ENCODE results near the gene FAM171A1.
A peak's percentile ranks its signal among the peaks of the same experiment; 100 is the strongest.
"Not testable (repeated sequence)": the region's sequence is repeated elsewhere in the genome, so short reads cannot be mapped to it uniquely, and the experiment has no call there.

Gene FAM171A1

DNA sequence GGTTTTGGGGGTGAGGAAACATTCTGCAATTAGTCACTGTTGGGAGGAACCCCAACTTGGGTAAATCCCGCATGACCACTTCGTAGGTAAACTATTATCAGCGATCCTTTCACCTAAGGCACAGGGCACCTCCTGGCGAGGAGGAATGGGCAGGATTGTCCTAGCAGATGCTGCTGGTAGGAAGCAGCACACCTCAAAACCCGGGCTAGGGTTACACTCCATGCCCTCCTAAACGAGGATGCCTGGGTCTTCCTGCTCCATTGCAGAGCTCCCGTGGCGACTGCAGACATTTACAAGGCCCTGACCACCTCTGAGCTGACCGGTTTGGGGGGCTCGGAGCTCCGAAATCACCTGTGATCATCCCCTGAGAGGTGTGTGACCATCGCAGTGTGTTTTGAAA, 92.3 kb downstream of the FAM171A1 start:
- DNase-seq: no peak

DNA sequence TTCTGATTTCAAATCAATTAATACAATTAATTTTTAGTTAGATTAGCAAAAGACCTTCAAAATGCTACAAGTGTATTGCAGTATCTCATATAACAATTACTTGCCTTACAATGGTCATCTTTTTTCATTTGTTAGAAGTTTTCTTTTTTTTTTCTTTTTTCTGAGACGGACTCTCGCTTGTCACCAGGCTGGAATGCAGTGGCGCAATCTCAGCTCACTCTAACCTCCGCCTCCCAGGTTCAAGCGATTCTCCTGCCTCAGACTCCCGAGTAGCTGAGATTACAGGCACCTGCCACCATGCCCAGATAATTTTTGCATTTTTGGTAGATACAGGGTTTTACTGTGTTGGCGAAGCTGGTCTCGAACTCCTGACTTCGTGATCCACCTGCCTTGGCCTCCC, 95.0 kb downstream of the FAM171A1 start:
- not testable (repeated sequence) for DNase-seq

DNA sequence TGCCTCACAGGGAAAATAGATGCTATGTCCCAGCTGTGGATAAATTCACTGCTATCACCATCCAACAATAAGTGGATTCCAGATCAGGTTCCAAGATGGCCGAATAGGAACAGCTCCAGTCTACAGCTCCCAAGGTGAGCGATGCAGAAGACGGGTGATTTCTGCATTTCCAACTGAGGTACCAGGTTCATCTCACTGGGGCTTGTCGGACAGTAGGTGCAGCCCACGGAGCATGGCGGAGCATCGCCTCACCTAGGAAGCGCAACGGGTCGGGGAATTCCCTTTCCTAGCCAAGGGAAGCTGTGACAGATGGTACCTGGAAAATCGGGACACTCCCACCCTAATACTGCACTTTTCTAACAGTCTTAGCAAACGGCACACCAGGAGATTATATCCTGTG, 101.3 kb downstream of the FAM171A1 start:
- not testable (repeated sequence) for DNase-seq

DNA sequence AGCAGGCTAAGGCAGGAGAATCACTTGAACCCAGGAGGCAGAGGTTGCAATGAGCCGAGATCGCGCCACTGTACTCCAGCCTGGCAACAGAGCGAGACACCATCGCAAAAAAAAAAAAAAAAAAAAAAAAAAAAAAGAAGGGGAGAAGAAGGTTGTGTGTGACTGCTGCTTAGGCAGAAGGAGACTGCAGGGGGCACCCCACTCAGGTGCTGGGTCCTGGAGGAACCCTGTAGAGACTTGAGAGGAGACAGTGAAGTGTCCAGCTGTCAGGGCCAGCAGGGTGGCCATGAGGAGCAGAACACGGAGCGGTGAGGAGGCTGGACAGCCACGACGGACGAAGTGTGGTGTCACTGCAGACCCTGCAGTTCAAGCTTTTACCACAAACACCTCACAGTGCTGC, 103.6 kb downstream of the FAM171A1 start:
- no peak for DNase-seq

DNA sequence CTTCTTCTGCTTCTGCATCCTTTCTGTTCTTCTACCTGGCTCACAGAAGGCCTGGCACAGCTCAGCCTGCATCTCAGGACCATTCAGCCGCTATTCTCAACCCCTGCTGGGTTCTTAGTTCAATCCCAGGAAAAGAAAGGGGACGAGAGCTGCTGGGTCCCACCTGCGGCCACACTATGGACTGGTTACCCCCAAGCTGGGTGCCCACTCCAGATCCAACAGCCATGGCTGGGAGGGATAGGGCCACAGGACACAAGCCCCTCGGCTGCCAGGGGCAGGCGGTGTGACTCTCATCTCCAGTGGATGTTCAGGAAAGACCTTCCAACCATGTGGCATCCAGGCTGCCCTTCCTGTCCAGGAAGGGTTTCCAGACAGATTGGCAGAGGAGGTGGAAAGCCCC, 105.0 kb downstream of the FAM171A1 start:
- DNase-seq: no peak

DNA sequence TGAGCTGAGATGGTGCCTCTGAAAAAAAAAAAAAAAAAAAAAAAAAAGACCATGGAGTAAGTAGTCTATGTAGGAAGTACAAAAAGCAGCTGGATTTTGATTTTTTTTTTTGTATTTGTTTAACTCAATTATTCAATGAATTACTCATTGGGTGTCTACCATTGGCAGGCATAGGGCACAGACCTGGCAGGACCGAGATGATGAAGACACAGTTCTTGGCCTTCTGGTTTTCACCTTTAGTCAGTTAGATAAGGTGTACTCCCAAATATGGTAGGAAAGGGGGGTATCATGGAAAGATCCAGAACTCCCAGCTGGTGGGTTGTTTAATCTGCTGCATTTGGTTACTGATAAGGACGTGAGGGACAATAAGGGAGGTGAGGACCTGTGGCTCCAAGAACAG, 105.5 kb downstream of the FAM171A1 start:
- no peak for DNase-seq

DNA sequence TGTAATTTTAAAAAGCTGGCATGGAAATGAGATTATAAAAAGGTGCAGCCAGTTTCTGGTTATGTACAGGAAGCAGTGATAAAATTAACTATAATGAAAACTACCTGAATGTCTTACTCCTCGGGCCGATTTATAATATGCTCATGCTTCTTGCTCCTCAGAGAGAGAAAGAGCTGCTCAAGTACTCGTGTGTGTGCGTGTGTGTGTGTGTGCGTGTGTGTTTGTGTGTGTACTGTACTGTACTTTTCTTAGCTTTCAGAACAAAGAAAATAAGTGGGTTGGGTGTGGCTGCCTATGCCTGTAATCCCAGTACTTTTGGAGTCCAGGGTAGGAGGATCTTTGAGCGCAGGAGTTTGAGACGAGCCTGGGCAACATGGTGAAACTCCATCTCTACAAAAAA, 106.0 kb downstream of the FAM171A1 start:
- DNase-seq: no peak

DNA sequence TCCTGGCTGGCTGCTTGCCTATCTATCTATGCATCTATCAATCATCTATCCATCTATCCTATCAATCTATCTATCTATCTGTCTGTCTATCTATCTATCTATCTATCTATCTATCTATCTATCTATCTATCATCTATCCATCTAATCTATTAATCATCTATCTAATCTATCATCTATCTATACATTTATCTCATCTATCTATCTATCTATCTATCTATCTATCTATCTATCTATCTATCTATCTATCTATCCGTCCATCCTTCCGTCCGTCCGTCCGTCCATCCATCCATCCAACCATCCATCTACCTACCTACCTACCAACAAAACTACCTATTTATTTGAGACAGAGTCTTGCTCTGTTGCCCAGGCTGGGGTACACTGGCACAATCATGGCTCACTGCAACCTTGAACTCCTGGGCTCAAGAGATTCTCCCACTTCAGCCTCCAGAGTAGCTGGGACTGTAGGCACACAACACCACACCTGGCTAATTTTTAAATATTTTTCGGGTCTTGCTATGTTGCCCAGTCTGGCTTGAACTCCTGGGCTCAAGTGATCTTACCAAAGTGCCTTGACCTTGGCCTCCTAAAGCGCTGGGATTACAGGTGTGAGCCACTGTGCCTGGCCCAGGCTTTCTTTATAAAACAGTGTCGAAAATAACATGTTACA, 107.3 kb downstream of the FAM171A1 start:
- DNase-seq: no peak

DNA sequence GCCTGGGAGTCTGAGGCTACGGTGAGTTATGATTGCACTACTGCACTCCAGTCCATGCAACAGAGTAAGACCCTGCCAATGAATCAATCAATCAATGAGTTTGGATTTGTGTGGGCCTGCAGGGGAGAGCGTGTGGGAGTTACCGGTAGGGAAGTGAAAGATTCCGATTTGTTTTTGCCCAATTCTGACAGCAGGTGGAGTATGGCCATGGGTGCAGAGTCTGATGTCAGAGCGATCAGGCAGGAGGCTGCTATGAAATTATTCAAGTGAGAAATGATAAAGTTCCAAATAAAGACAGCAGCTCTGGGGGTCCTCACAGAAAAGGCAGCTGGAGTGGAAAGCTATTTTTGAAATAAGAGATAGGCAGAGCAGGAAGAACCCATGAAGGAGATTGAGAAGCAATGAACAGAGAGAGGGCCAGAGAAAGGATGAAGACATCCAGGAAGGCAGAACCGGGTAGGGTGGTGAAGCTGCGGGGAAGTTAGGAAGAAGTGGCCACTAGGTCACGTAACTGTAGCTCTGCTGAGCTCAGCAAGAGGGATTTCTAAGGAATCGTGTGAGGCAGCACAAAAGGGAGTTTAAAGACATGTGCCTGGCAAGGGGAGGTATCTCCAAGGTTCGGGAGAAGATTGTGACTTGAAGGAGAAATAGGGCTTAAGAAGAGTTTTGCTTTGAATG, 108.9 kb downstream of the FAM171A1 start:
- DNase-seq: no peak

DNA sequence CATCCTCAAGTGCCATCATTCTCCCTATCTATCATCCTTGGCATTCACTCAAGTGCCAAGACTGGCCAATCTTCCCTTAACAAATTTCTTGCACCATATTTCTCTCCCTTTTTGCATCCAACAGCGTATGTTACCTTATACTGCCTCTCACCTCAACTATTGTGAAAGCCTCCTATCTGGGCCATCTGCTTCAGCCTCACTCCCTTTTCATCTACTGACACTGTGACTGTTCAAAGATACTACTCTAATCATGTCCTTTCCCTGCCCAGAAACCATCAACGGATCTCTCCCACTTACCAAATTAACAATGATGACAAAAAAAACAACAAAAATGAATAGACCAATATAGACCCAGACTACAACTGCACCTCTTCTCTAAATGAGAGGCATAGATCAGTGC, 112.0 kb downstream of the FAM171A1 start:
- no peak for DNase-seq

DNA sequence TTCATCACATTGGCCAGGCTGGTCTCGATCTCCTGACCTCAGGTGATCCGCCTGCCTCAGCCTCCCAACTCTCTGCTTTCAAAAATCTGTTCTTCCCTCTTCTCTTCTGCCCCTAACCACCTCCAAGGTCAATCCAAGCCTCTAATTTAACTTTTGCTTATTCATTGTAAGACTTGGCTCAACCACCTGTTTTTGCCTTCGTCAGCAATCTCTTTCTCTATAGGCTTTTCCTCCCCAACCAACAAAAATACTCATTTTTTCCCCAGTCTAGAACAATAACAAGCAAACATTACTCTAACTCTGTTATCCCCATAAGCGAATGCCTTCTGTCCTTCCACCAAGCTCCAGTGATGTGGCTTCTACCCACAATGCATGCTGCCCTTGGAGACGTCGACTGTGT, 112.8 kb downstream of the FAM171A1 start:
- DNase-seq: no peak

DNA sequence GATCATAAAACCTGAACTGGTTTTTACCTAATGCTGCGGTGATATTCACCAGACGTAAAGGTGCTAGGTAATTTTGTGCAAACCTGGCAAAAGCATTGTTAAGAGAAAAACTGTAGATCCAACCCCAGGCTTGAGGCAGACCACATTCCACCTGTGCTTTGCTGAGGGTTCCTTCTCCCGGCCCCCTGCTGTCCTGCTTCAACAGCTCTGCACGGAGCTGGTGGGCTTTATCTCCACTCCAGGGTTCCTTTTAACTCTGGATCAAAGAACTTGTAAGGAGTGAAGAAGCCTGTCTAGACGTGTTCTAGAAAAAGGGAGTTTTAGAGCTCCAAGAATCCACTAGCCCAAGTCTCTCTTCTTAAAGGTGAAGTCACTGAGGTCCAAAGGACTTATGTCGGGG, 115.1 kb downstream of the FAM171A1 start:
- DNase-seq: no peak

DNA sequence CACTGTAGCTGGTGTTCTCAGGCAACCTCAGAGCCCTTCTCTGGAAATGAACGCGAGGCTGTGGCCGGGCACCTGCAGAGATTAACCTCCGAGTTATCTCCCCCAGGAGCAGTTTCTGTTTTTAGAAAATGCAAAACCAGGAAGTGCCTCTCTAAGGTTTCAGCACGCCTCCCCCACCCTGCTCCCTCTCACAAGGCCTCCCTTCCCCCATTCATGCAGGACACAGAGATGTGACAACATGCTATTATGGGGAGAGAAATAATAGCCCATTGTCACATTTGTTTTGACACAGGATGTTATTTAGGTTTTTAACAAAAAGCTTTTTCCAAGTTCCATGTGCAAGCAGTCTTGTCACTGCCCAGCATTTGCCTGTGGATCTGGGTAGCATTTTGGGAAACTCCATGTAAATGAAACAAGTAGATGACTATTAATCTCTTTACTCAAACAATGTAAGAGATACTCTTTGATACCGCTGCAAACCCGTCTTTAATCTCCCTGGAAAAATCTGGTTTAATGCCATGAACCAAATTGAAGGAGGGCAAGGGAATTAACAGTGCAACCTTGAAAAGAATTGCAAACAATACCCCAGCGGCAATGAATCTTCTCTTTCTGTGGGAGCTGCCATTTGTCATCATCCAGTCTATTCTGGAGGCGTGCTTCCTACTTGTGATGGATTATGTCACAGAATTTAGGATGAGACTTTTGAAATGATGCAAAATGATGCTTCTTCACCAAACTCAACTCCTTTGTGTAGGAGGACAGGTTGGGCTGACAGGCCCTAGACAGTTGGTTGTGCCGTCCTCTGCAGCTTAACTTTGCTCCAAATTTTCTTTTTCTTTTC, 116.1 kb downstream of the FAM171A1 start:
- DNase-seq: peak; percentile 40

DNA sequence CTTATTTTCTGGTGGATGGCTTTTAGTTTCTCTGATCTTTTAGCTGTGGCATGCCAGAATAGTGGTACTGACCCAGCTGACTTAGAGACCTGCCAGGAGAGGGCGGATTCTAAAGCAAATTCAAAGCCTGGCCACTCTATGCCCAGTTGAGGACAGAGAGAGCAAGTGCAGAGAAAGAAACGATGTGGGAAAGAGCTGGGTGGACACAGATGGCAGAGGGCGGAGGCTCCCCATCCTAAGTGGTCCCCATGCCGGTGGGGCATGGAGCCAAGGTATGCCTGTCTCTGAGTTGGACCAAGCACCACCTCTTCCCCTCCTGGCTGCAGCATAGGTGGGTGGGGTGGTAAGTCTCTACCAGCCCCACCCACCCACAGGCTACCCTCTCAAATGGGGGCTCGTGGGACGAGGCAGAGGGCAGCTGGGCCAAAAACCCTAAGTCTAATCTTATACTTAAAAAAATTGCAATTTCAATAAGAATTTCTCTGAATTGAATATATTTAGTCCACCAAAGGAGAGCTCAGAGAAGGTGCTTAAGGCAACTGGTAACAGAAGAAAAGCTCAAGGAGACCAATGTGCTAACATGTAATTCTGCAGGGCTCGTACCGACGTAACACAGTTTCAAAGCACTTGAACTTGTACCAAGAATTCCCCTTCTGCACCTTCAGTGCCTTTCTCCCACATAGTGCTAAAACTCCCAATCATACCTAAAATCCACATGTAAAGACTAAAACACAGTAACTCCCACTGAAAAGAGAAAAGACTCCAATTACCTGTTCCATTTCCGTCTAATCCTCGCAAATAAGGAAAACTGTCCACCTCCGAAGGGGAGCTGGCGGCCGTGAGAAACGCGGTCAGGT, 116.9 kb downstream of the FAM171A1 start:
- DNase-seq: no peak

DNA sequence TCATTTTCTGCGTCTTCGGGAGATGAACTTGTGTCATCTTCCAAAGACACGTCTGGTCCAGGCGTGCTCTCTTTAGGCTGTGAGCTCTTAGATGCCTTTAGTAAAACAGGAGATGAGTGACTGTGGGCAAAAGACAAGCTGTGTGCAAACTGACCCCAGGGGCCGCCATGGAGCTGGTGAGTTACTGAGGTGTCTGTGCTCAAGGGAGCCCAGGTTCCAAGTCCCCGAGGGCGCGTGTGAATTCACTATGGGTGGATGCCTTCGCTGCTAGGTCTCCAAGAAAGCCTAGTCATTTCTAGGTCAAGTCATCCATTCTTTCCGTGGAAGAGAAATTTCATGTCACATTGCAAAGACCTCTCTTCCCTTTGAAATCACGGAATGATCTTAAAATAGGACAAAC, 118.7 kb downstream of the FAM171A1 start:
- no peak for DNase-seq

DNA sequence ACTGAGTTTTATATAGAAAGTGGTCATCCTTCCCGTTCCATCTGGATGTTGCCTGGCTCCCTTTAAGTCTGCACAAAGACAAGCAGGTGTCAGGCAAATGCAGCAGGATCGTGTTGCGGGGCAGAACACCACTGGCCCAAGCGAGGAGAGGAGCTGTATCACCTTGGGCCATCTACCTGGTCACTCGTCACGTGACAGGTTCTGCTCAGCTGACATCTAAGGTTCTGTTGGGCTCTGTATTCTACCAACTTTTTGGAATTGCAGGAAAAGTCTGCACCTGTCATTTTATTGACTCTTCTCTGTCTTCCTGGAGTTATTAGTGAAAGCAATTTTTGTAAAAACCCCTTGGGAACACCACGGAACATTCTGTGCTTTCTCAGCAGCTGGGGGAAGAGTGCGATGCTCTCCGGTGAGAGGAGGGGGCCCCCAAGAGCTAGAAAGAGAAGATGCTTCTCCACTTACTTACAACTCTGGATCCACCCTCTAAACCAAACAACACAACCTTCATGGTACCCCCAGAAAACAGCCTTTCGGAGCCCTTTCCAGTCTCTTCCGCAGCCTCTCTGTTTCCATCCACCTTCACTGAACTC, 119.2 kb downstream of the FAM171A1 start:
- no peak for DNase-seq

DNA sequence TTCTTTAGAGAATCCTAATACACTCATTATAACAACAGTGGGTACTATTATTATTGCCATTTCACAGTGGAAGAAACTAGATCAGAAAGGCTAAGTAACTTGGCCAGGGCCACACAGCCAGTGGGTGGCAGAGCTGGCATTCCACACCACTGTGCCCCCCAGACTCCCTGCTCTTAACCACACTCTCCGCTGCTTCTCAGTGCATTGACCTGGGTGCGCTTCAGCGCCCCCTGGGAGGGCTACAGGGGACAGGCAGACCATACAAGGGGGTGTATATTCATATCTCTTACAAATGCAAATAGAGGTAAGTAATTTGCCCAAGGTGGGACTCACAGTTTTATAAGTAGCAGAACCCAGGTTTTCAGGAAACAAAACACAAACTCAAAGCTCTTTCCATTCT, 125.6 kb downstream of the FAM171A1 start:
- DNase-seq: peak; percentile 17

DNA sequence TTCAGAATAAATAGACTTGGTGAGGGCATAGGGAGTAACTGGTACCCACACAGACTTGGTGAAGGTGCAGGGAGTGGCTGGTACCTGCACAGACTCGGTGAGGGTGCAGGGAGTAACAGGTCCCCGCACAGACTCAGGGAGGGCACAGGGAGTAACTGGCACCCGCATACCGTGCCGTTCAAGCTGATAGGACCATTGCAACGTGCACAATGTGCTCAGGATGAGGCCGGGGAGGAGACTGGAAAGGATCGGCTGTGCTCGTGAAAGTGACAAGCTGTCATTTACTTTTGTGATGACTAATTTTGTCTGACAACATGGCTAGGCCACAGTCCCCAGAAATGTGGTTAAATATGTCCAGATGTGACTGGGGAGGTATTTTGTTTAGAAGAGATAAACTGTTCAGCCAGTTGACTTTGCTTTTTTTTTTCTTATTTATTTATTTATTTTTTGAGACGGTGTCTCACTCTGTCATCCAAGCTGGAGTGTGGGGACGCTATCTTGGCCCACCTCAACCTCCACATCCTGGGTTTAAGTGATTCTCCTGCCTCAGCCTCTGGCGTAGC, 126.4 kb downstream of the FAM171A1 start:
- no peak for DNase-seq

DNA sequence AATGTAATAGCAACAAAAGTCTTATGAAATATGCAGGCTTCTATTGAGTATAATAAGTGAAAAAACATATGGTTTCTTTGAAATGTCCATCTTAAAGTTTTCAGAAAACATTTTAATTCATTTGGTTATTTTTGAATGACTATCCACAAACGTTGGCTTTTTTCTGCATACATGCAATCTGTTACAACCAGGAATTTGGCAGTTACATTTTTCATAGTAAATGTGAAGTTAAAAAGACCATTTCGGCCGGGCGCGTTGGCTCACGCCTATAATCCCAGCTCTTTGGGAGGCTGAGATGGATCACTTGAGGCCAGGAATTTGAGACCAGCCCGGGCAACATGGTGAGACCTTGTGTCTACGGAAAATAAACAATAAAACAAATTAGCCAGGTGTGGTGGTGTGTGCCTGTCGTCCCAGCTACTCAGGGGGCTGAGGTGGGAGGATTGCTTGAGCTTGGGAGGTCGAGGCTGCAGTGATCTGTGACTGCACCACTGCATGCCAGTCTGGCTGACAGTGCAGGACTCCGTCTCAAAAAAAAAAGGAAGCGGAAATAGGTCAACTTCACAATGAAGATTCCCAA, 128.7 kb downstream of the FAM171A1 start:
- DNase-seq: no peak

DNA sequence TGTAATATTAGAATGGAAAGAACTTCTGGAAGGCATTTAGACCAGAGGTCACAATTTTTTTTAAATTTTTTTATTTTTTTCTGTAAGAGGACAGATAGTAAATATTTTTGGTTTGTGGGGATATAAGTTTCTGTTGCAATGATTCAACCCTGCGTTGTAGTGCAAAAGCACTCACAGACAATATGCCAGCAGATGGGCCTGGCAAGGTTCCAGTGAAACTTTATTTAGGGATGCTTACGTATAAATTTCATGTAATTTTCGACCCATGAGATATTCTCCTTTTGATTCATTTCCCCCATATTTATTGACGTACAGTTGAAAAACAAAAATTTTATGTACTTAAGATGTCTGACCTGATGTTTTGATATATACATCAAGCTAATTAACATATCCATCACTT, 129.8 kb downstream of the FAM171A1 start:
- DNase-seq: no peak

DNA sequence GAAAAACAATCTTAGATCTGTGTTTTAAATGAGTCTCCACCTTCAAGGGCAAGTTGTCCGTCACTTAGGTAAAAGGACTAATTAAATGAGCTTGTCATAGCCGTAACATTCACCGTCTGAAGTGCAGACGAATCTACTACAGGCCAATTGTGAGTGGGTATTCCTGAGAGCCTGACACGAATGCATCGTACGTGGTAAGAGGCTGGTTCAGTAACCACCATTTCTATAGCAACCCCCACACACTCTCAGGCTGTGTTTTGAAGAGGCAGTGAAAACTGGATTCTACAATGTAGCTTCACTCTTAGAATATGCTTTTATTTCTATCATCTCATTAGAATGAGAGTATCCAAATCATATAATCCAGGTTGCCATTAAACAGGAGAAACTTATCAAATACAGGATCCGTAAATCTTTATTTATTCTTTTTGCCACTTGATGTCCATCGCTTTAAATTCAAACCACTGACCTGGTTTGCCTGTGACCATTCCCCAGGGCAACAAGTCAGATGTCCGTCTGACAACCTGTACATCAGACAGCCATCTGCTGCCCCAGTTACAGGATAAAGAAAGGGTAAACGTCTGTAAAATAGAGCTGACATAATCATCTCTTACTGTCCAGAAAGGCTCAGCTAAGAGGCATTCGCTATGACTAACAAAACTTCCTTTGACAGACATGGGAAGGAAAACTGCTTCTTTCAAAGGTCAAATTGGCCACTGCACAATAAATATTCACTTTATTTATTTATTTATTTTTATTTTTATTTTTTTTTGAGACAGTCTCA, 132.3 kb downstream of the FAM171A1 start:
- DNase-seq: no peak
